DMS 273 (cell line): ENCODE measurements around the gene CSRP3.

Experiments used
- DNase-seq: peaks from one replicate; lab custom pipeline; 2025; ENCODE audit not compliant: unreplicated experiment; lab: John Stamatoyannopoulos, UW

The CSRP3 gene

GRCh38 chr11:19226378-19227195 is 24.8 kb upstream of the CSRP3 start:
- no peak for DNase-seq

- no peak for DNase-seq
Observed at GRCh38 chr11:19225581-19225980, 23.8 kb upstream of the CSRP3 start.

- DNase-seq: no peak
Observed at GRCh38 chr11:19225123-19225522, 23.3 kb upstream of the CSRP3 start.

- no peak for DNase-seq
Observed at GRCh38 chr11:19220903-19221724, 19.3 kb upstream of the CSRP3 start.

GRCh38 chr11:19218786-19219460 is 17.1 kb upstream of the CSRP3 start:
- peak; percentile 5 for DNase-seq

- DNase-seq: no peak
Observed at GRCh38 chr11:19218216-19218615, 16.4 kb upstream of the CSRP3 start.

- DNase-seq: no peak
Observed at GRCh38 chr11:19216709-19217374, 15.1 kb upstream of the CSRP3 start.

GRCh38 chr11:19216021-19216420 is 14.2 kb upstream of the CSRP3 start:
- no peak for DNase-seq

- no peak for DNase-seq
Observed at GRCh38 chr11:19209617-19210370, 8.0 kb upstream of the CSRP3 start.

- no peak for DNase-seq
Observed at GRCh38 chr11:19208959-19209546, 7.3 kb upstream of the CSRP3 start.

GRCh38 chr11:19208181-19208580 is 6.4 kb upstream of the CSRP3 start:
- DNase-seq: no peak

- no peak for DNase-seq
Observed at GRCh38 chr11:19204836-19205235, 3.1 kb upstream of the CSRP3 start.

GRCh38 chr11:19200410-19201201 is 1.2 kb downstream of the CSRP3 start:
- no peak for DNase-seq

- DNase-seq: no peak
Observed at GRCh38 chr11:19199771-19200170, 2.0 kb downstream of the CSRP3 start.

- DNase-seq: no peak
Observed at GRCh38 chr11:19199048-19199447, 2.7 kb downstream of the CSRP3 start.

- no peak for DNase-seq
Observed at GRCh38 chr11:19196432-19196831, 5.4 kb downstream of the CSRP3 start.

GRCh38 chr11:19194620-19195308 is 7.0 kb downstream of the CSRP3 start:
- DNase-seq: no peak

- DNase-seq: no peak
Observed at GRCh38 chr11:19193916-19194315, 7.9 kb downstream of the CSRP3 start.
